Measurements from ENCODE around the gene PIGU.

Gene PIGU

DNA sequence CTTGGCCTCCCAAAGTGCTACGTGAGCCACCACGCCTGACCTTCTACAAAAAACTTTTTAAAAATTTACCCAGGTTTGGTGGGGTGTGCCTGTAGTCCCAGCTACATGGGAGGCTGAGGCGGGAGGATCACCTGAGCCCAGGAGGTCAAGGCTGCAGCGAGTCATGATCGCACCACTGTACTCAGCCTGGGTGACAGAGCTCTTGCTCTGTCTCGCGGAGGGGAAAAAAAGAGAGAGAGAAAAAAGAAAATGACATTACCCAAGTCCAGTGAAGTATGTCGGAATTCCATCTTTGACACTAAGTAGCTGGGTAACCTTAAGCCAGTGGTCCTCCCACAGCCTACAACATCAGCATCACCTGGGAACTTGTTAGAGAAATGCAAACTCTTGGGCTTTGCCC, 137.1 kb downstream of the PIGU start:
- no peak overlapping the region for H2BK12ac ChIP-seq (ENCODE audit: low read length in 2 of 2)
- no peak overlapping the region for H3K4ac ChIP-seq (ENCODE audit: low read depth in 1 of 2, low read length in 2 of 2)
- no peak overlapping the region for H3K14ac ChIP-seq (ENCODE audit: low read length in 2 of 2)
- no peak overlapping the region for H4K91ac ChIP-seq (ENCODE audit: low read length)
- H3K79me1 ChIP-seq (replicated peaks; ENCODE audit: low read length, poor library complexity, severe bottlenecking), result peaks cover 26% of the 10 kb centered on the region
- H2AK5ac ChIP-seq (ENCODE audit: low read length, severe bottlenecking), result no peak overlapping the region
- H4K8ac ChIP-seq (ENCODE audit: low read length), result no peak overlapping the region
- H2BK120ac ChIP-seq (ENCODE audit: low read depth, low read length), result no peak overlapping the region
- no peak overlapping the region for H3K9ac ChIP-seq (ENCODE audit: low read length)
- H2BK5ac ChIP-seq (ENCODE audit: low read depth, low read length, poor library complexity, severe bottlenecking), result no peak overlapping the region
- H3K36me3 ChIP-seq (ENCODE audit: control insufficient read depth in 1 of 2, insufficient read depth in 2 of 2, low read depth in 1 of 2, low read length in 2 of 2), result peaks cover 74 to 75% of the 10 kb centered on the region in 2 experiments
- WGBS, result 96% methylated on average over 6 of the region's 8 CpGs
- H3K27ac ChIP-seq (ENCODE audit: low read length, poor library complexity, severe bottlenecking), result no peak overlapping the region
- H2BK15ac ChIP-seq (ENCODE audit: low read depth, poor library complexity, severe bottlenecking), result no peak overlapping the region
- H3K4me1 ChIP-seq (ENCODE audit: control insufficient read depth, insufficient read depth, low read depth, low read length), result peaks cover 3% of the 10 kb centered on the region
- no peak overlapping the region for H3K18ac ChIP-seq (ENCODE audit: low read depth in 1 of 2, low read length in 2 of 2)
- no peak overlapping the region for H3K23ac ChIP-seq (ENCODE audit: low read length in 2 of 2)
- H3K27me3 ChIP-seq (ENCODE audit: control insufficient read depth in 1 of 2, insufficient read depth in 1 of 2, low read length in 2 of 2), result no peaks in the 10 kb centered on the region
- no peak overlapping the region for H3K4me3 ChIP-seq (ENCODE audit: insufficient read depth in 1 of 2, low read depth in 1 of 2, low read length in 2 of 2)
- H3K4me2 ChIP-seq (ENCODE audit: low read length, poor library complexity, severe bottlenecking), result no peak overlapping the region
- DNase-seq, result no peak
- H2AFZ ChIP-seq (ENCODE audit: low read depth, low read length), result no peak overlapping the region
- H3K9me3 ChIP-seq (ENCODE audit: control insufficient read depth, low read length), result no peaks in the 10 kb centered on the region

DNA sequence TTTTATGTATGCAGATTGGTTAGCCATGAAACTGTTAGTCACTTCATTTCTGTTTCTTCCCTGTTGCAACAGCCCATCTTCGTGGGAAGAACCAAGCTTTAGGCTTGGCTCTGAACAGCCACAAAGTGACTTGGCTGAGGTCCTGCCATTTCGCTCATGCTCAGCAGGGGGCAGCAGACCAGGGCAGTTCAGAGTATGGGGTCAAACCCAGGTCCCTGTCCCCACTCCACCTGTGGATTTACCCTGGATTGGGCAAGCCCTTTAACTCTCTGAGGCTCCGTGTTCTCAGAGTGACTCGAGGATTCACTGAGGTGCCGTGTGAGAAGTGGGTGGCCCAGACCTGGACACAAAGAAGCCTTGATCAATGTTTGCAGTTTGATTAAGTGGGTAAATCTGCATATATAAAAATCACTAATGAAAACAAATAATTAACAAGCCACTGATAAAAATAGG, 138.2 kb downstream of the PIGU start:
- H3K23ac ChIP-seq (ENCODE audit: low read length in 2 of 2), result no peak overlapping the region
- peak overlapping the region; percentile 61 for H3K9ac ChIP-seq (ENCODE audit: low read length)
- peaks cover 79 to 83% of the 10 kb centered on the region in 2 experiments for H3K36me3 ChIP-seq (ENCODE audit: control insufficient read depth in 1 of 2, insufficient read depth in 2 of 2, low read depth in 1 of 2, low read length in 2 of 2)
- H2BK12ac ChIP-seq (ENCODE audit: low read length in 2 of 2), result no peak overlapping the region
- no peak overlapping the region for H3K27ac ChIP-seq (ENCODE audit: low read length, poor library complexity, severe bottlenecking)
- H4K91ac ChIP-seq (ENCODE audit: low read length), result no peak overlapping the region
- no peaks in the 10 kb centered on the region for H3K4me1 ChIP-seq (ENCODE audit: control insufficient read depth, insufficient read depth, low read depth, low read length)
- H3K14ac ChIP-seq (ENCODE audit: low read length in 2 of 2), result no peak overlapping the region
- H2BK5ac ChIP-seq (ENCODE audit: low read depth, low read length, poor library complexity, severe bottlenecking), result no peak overlapping the region
- no peak overlapping the region for H4K8ac ChIP-seq (ENCODE audit: low read length)
- H3K27me3 ChIP-seq (ENCODE audit: control insufficient read depth in 1 of 2, insufficient read depth in 1 of 2, low read length in 2 of 2), result no peaks in the 10 kb centered on the region
- H3K18ac ChIP-seq (ENCODE audit: low read depth in 1 of 2, low read length in 2 of 2), result no peak overlapping the region
- H3K79me1 ChIP-seq (replicated peaks; ENCODE audit: low read length, poor library complexity, severe bottlenecking), result peaks cover 33% of the 10 kb centered on the region
- H2AK5ac ChIP-seq (ENCODE audit: low read length, severe bottlenecking), result no peak overlapping the region
- peak; percentile 67 for DNase-seq
- WGBS, result 63% methylated on average over 5 of the region's 5 CpGs
- no peaks in the 10 kb centered on the region for H3K9me3 ChIP-seq (ENCODE audit: control insufficient read depth, low read length)
- H3K4me3 ChIP-seq (ENCODE audit: insufficient read depth in 1 of 2, low read depth in 1 of 2, low read length in 2 of 2), result no peak overlapping the region
- H3K4ac ChIP-seq (ENCODE audit: low read depth in 1 of 2, low read length in 2 of 2), result no peak overlapping the region
- no peak overlapping the region for H2BK15ac ChIP-seq (ENCODE audit: low read depth, poor library complexity, severe bottlenecking)
- H2AFZ ChIP-seq (ENCODE audit: low read depth, low read length), result no peak overlapping the region
- no peak overlapping the region for H3K4me2 ChIP-seq (ENCODE audit: low read length, poor library complexity, severe bottlenecking)
- H2BK120ac ChIP-seq (ENCODE audit: low read depth, low read length), result no peak overlapping the region

DNA sequence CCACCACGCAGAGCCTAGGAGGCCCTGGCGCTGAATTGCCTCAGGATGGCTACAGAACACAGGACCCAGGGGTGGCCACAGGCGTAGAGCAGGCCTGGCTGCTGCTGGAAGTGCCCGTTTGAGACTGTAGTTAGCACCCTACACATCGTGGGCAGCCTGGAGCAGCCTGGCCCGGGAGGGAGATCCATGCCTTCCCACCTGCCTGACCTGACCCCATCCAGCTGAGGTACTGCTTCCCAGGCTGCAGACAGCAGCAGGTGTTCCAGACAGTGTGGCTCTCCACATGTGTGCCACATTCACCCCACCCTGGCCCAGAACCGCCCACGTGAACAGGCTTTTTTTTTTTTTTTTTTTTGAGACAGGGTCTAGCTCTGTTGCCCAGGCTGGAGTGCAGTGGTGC, 139.2 kb downstream of the PIGU start:
- H3K4ac ChIP-seq (ENCODE audit: low read depth in 1 of 2, low read length in 2 of 2), result no peak overlapping the region
- no peak overlapping the region for H2BK15ac ChIP-seq (ENCODE audit: low read depth, poor library complexity, severe bottlenecking)
- no peak overlapping the region for H2BK5ac ChIP-seq (ENCODE audit: low read depth, low read length, poor library complexity, severe bottlenecking)
- no peak overlapping the region for H4K91ac ChIP-seq (ENCODE audit: low read length)
- H4K8ac ChIP-seq (ENCODE audit: low read length), result no peak overlapping the region
- no peak overlapping the region for H3K14ac ChIP-seq (ENCODE audit: low read length in 2 of 2)
- H3K18ac ChIP-seq (ENCODE audit: low read depth in 1 of 2, low read length in 2 of 2), result no peak overlapping the region
- H3K9ac ChIP-seq (ENCODE audit: low read length), result no peak overlapping the region
- no peak overlapping the region for H3K23ac ChIP-seq (ENCODE audit: low read length in 2 of 2)
- 96% methylated on average over 8 of the region's 8 CpGs for WGBS
- H3K27ac ChIP-seq (ENCODE audit: low read length, poor library complexity, severe bottlenecking), result no peak overlapping the region
- peaks cover 86 to 91% of the 10 kb centered on the region in 2 experiments for H3K36me3 ChIP-seq (ENCODE audit: control insufficient read depth in 1 of 2, insufficient read depth in 2 of 2, low read depth in 1 of 2, low read length in 2 of 2)
- peaks cover 38% of the 10 kb centered on the region for H3K79me1 ChIP-seq (replicated peaks; ENCODE audit: low read length, poor library complexity, severe bottlenecking)
- no peak overlapping the region for H2AK5ac ChIP-seq (ENCODE audit: low read length, severe bottlenecking)
- H2AFZ ChIP-seq (ENCODE audit: low read depth, low read length), result no peak overlapping the region
- H3K4me1 ChIP-seq (ENCODE audit: control insufficient read depth, insufficient read depth, low read depth, low read length), result peaks cover 3% of the 10 kb centered on the region
- H2BK12ac ChIP-seq (ENCODE audit: low read length in 2 of 2), result no peak overlapping the region
- H2BK120ac ChIP-seq (ENCODE audit: low read depth, low read length), result no peak overlapping the region
- no peak overlapping the region for H3K4me2 ChIP-seq (ENCODE audit: low read length, poor library complexity, severe bottlenecking)
- DNase-seq, result no peak
- H3K4me3 ChIP-seq (ENCODE audit: insufficient read depth in 1 of 2, low read depth in 1 of 2, low read length in 2 of 2), result no peak overlapping the region
- H3K27me3 ChIP-seq (ENCODE audit: control insufficient read depth in 1 of 2, insufficient read depth in 1 of 2, low read length in 2 of 2), result no peaks in the 10 kb centered on the region
- H3K9me3 ChIP-seq (ENCODE audit: control insufficient read depth, low read length), result no peaks in the 10 kb centered on the region

DNA sequence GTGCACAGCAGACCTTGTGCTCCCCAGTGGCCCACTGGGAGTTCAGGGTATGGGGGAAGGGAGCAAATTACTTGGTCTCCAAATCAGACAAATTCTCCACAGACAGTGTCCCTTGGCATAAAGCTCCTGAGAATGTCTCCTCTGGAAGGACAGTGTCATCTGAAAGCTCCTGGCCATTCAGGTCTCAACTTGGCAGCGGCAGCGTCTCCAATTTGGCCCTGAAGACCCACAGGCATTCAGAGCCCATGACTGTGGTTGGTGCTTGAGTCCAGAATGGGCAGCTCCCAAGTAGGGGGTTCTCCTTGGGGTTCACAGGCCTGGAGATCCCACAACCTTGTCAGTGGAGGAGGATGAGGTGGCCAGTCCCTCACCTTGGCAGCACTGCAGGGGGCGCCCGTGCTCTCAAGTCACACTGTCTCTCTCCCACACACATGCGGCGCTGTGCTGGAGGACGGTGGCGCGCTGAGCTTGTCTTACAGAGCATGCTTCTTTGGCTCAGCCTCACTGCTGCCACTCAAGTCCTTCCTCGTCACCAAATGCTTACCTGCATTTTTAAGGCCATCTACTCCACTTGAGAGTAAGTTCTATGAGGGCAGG, 140.0 kb downstream of the PIGU start:
- no peak overlapping the region for H3K14ac ChIP-seq (ENCODE audit: low read length in 2 of 2)
- H3K4me3 ChIP-seq (ENCODE audit: insufficient read depth in 1 of 2, low read depth in 1 of 2, low read length in 2 of 2), result no peak overlapping the region
- peaks cover 41% of the 10 kb centered on the region for H3K79me1 ChIP-seq (replicated peaks; ENCODE audit: low read length, poor library complexity, severe bottlenecking)
- no peaks in the 10 kb centered on the region for H3K9me3 ChIP-seq (ENCODE audit: control insufficient read depth, low read length)
- no peak overlapping the region for H3K4ac ChIP-seq (ENCODE audit: low read depth in 1 of 2, low read length in 2 of 2)
- no peak overlapping the region for H2BK12ac ChIP-seq (ENCODE audit: low read length in 2 of 2)
- peak; percentile 31 for DNase-seq
- no peaks in the 10 kb centered on the region for H3K27me3 ChIP-seq (ENCODE audit: control insufficient read depth in 1 of 2, insufficient read depth in 1 of 2, low read length in 2 of 2)
- H2BK15ac ChIP-seq (ENCODE audit: low read depth, poor library complexity, severe bottlenecking), result no peak overlapping the region
- peaks cover 7% of the 10 kb centered on the region for H3K4me1 ChIP-seq (ENCODE audit: control insufficient read depth, insufficient read depth, low read depth, low read length)
- H3K4me2 ChIP-seq (ENCODE audit: low read length, poor library complexity, severe bottlenecking), result no peak overlapping the region
- no peak overlapping the region for H3K23ac ChIP-seq (ENCODE audit: low read length in 2 of 2)
- H3K9ac ChIP-seq (ENCODE audit: low read length), result no peak overlapping the region
- no peak overlapping the region for H3K27ac ChIP-seq (ENCODE audit: low read length, poor library complexity, severe bottlenecking)
- H3K36me3 ChIP-seq (ENCODE audit: control insufficient read depth in 1 of 2, insufficient read depth in 2 of 2, low read depth in 1 of 2, low read length in 2 of 2), result peaks cover 89 to 91% of the 10 kb centered on the region in 2 experiments
- H4K91ac ChIP-seq (ENCODE audit: low read length), result no peak overlapping the region
- WGBS, result 84% methylated on average over 3 of the region's 10 CpGs
- no peak overlapping the region for H4K8ac ChIP-seq (ENCODE audit: low read length)
- H2AFZ ChIP-seq (ENCODE audit: low read depth, low read length), result no peak overlapping the region
- H2BK5ac ChIP-seq (ENCODE audit: low read depth, low read length, poor library complexity, severe bottlenecking), result no peak overlapping the region
- H2BK120ac ChIP-seq (ENCODE audit: low read depth, low read length), result no peak overlapping the region
- H3K18ac ChIP-seq (ENCODE audit: low read depth in 1 of 2, low read length in 2 of 2), result no peak overlapping the region
- no peak overlapping the region for H2AK5ac ChIP-seq (ENCODE audit: low read length, severe bottlenecking)
